SK-N-SH treated with all-trans-retinoic acid at 6 μM for 48 hours (cell line): Measurements from ENCODE around the gene SLC13A1.

ENCODE experiments used
- ATAC-seq: fragments of 200-7000 bp; cut with Tn5 transposase; 3 replicates; pipeline ENCODE4 v1.9.1; 2020; ENCODE audit warnings: mild to moderate bottlenecking, moderate library complexity
- ARNTL ChIP-seq: fragments of 450-650 bp; formaldehyde crosslinking; IDR thresholded peaks from 2 replicates; pipeline ENCODE4 v1.5.0; 2020; ENCODE audit warnings: low read depth, mild to moderate bottlenecking, moderate library complexity, borderline replicate concordance
- BACH2 ChIP-seq: fragments of 250-450 bp; sonication (Bioruptor Pico); IDR thresholded peaks from 2 replicates; pipeline ENCODE4 v1.9.0; 2021; ENCODE audit warnings: mild to moderate bottlenecking, borderline replicate concordance
- CREB5 ChIP-seq: fragments of 250-450 bp; sonication (Bioruptor Pico); IDR thresholded peaks from 2 replicates; pipeline ENCODE4 v1.5.1; 2020; ENCODE audit warnings: low read depth, mild to moderate bottlenecking, moderate library complexity
- CSDC2 ChIP-seq: fragments of 250-450 bp; sonication (Bioruptor Pico); IDR thresholded peaks from 2 replicates; pipeline ENCODE4 v1.5.0; 2020; ENCODE audit warnings: mild to moderate bottlenecking, moderate library complexity
- CSRNP3 ChIP-seq: fragments of 250-450 bp; sonication (Bioruptor Pico); IDR thresholded peaks from 2 replicates; pipeline ENCODE4 v1.5.1; 2021; ENCODE audit warnings: mild to moderate bottlenecking, moderate library complexity
- GLIS3 ChIP-seq: fragments of 250-450 bp; sonication (Bioruptor Pico); IDR thresholded peaks from 2 replicates; pipeline ENCODE4 v1.5.0; 2020; ENCODE audit warnings: mild to moderate bottlenecking, moderate library complexity
- ISL1 ChIP-seq: fragments of 250-450 bp; sonication (Bioruptor Pico); IDR thresholded peaks from 2 replicates; pipeline ENCODE4 v2.1.2; 2022; ENCODE audit warnings: mild to moderate bottlenecking, moderate library complexity
- OSR1 ChIP-seq: fragments of 250-450 bp; sonication (Bioruptor Pico); IDR thresholded peaks from 2 replicates; pipeline ENCODE4 v1.8.0; 2022; ENCODE audit warnings: moderate library complexity, mild to moderate bottlenecking, inconsistent platforms
- PATZ1 ChIP-seq: fragments of 250-450 bp; sonication (Bioruptor Pico); IDR thresholded peaks from 2 replicates; pipeline ENCODE4 v1.8.0; 2020; ENCODE audit warnings: mild to moderate bottlenecking, moderate library complexity, borderline replicate concordance
- POU6F1 ChIP-seq: fragments of 250-450 bp; sonication (Bioruptor Pico); IDR thresholded peaks from 2 replicates; pipeline ENCODE4 v1.8.0; 2021; ENCODE audit warnings: low read depth, mild to moderate bottlenecking, moderate library complexity, borderline replicate concordance
- PPARA ChIP-seq: fragments of 250-450 bp; sonication (Bioruptor Pico); IDR thresholded peaks from 2 replicates; pipeline ENCODE4 v1.5.0; 2020; ENCODE audit warnings: mild to moderate bottlenecking, borderline replicate concordance
- SNAI2 ChIP-seq: fragments of 250-450 bp; sonication (Bioruptor Pico); IDR thresholded peaks from 2 replicates; pipeline ENCODE4 v1.5.0; 2020; ENCODE audit warnings: mild to moderate bottlenecking, moderate library complexity
- TCF4 ChIP-seq: fragments of 250-450 bp; sonication (Bioruptor Pico); IDR thresholded peaks from 2 replicates; pipeline ENCODE4 v1.8.0; 2021; ENCODE audit warnings: mild to moderate bottlenecking, moderate library complexity, borderline replicate concordance
- TOX ChIP-seq: fragments of 250-450 bp; sonication (Bioruptor Pico); IDR thresholded peaks from 2 replicates; pipeline ENCODE4 v1.8.0; 2021; ENCODE audit warnings: mild to moderate bottlenecking, moderate library complexity, borderline replicate concordance
- TSHZ2 ChIP-seq: fragments of 250-450 bp; sonication (Bioruptor Pico); IDR thresholded peaks from 2 replicates; pipeline ENCODE4 v1.5.0; 2020; ENCODE audit warnings: mild to moderate bottlenecking, moderate library complexity
- ZC3H10 ChIP-seq: fragments of 250-450 bp; sonication (Bioruptor Pico); IDR thresholded peaks from 2 replicates; pipeline ENCODE4 v1.5.1; 2021; ENCODE audit warnings: mild to moderate bottlenecking, moderate library complexity
- ZFP30 ChIP-seq: fragments of 450-650 bp; formaldehyde crosslinking; IDR thresholded peaks from 2 replicates; pipeline ENCODE4 v1.5.0; 2022; ENCODE audit warnings: mild to moderate bottlenecking, moderate library complexity
- ZNF565 ChIP-seq: fragments of 450-650 bp; formaldehyde crosslinking; conservative IDR thresholded peaks from 2 replicates; pipeline ENCODE4 v1.5.0; 2020; ENCODE audit warnings: low read depth, mild to moderate bottlenecking, moderate library complexity
- ZNF70 ChIP-seq: fragments of 450-650 bp; formaldehyde crosslinking; IDR thresholded peaks from 2 replicates; pipeline ENCODE4 v1.5.0; 2020; ENCODE audit warnings: mild to moderate bottlenecking, moderate library complexity
- ZNF8 ChIP-seq: fragments of 450-650 bp; formaldehyde crosslinking; IDR thresholded peaks from 2 replicates; pipeline ENCODE4 v1.5.0; 2020; ENCODE audit warnings: mild to moderate bottlenecking, moderate library complexity

SLC13A1 gene

GRCh38 chr7:123131140-123131539 lies 68.6 kb downstream of the SLC13A1 start:
- TF ChIP-seq ZFP30 (CRISPR knock-in tag) = no peak
- TF ChIP-seq POU6F1 = no peak
- TF ChIP-seq ARNTL = no peak
- TF ChIP-seq OSR1 (CRISPR knock-in tag) = no peak
- TF ChIP-seq PATZ1 (CRISPR knock-in tag) = no peak
- TF ChIP-seq TSHZ2 (CRISPR knock-in tag) = no peak
- no peak for TF ChIP-seq TCF4 (CRISPR knock-in tag)
- TF ChIP-seq ISL1 (CRISPR knock-in tag) = no peak
- no peak for TF ChIP-seq TOX (CRISPR knock-in tag)
- no peak for TF ChIP-seq ZNF70 (CRISPR knock-in tag)
- TF ChIP-seq GLIS3 (CRISPR knock-in tag) = no peak
- TF ChIP-seq SNAI2 (CRISPR knock-in tag) = no peak
- no peak for TF ChIP-seq CSDC2 (CRISPR knock-in tag)
- TF ChIP-seq ZNF8 (CRISPR knock-in tag) = no peak
- no peak for TF ChIP-seq PPARA (CRISPR knock-in tag)
- no peak for TF ChIP-seq ZC3H10 (CRISPR knock-in tag)
- no peak for ATAC-seq

- no peak for ATAC-seq
- TF ChIP-seq TSHZ2 (CRISPR knock-in tag) = no peak
- no peak for TF ChIP-seq CSRNP3 (CRISPR knock-in tag)
- TF ChIP-seq ZNF565 (CRISPR knock-in tag) = no peak
- no peak for TF ChIP-seq CSDC2 (CRISPR knock-in tag)
- TF ChIP-seq CREB5 (CRISPR knock-in tag) = no peak
- TF ChIP-seq BACH2 (CRISPR knock-in tag) = no peak
Measured at GRCh38 chr7:123126691-123127090, 73.1 kb downstream of the SLC13A1 start.
